GM12875 (cell line): ENCODE data around the gene TRMT61A.

ENCODE experiments used
- H3K4me3 ChIP-seq: one replicate; pipeline ENCODE4 v1.5.1; 2011; ENCODE audit warnings: low read depth, low read length, control low read depth
- CTCF ChIP-seq: IDR thresholded peaks from 2 replicates; pipeline ENCODE4 v1.5.1; 2011; ENCODE audit warnings: low read depth, mild to moderate bottlenecking, control low read depth, inconsistent platforms, low read length, moderate library complexity, borderline replicate concordance; ENCODE audit not compliant: insufficient read depth

The TRMT61A gene

GRCh38 chr14:103578401-103579075, 49.5 kb downstream of the TRMT61A start:
- no peak overlapping the region for H3K4me3 ChIP-seq
- no peak for TF ChIP-seq CTCF

GRCh38 chr14:103581206-103581605, 52.2 kb downstream of the TRMT61A start:
- no peak overlapping the region for H3K4me3 ChIP-seq
- no peak for TF ChIP-seq CTCF

- TF ChIP-seq CTCF, result no peak
- H3K4me3 ChIP-seq, result no peak overlapping the region
These were observed 53.1 kb downstream of the TRMT61A start for GRCh38 chr14:103581954-103582703.

GRCh38 chr14:103584326-103584915, 55.4 kb downstream of the TRMT61A start:
- H3K4me3 ChIP-seq, result no peak overlapping the region
- no peak for TF ChIP-seq CTCF
